Measurements from ENCODE around the gene EPB41L2.

Gene EPB41L2

GRCh38 chr6:130796313-130796905 is 266.6 kb downstream of the EPB41L2 start:
- DNase-seq (ENCODE audit: low read depth) = no peak

- no peak for DNase-seq (ENCODE audit: low read depth)
Observed at GRCh38 chr6:130794738-130795137, 268.3 kb downstream of the EPB41L2 start.

GRCh38 chr6:130794010-130794697 is 268.9 kb downstream of the EPB41L2 start:
- no peak for DNase-seq (ENCODE audit: low read depth)

Measured in activated T-cell treated with anti-CD3 and anti-CD28 coated beads for 48 hours (primary cell).